ENCODE results near the gene IQCH.

GRCh38 chr15:67411486-67411885 lies 156.9 kb downstream of the IQCH start:
- TF ChIP-seq CTCF (IDR thresholded peaks at IDR 0.05) (no peak), POLR2AphosphoS5 (IDR thresholded peaks at IDR 0.05) (no peak), POLR2A (IDR thresholded peaks at IDR 0.05) (no peak)

All from sigmoid colon (tissue), 4 donors.